ENCODE measurements around the gene RBM19.

Gene RBM19

GRCh38 chr12:113949321-113950305, 16.5 kb downstream of the RBM19 start:
- no peak for TF ChIP-seq CTCF (IDR thresholded peaks at IDR 0.05)
- Histone ChIP-seq H3K4me3 (ENCODE audit: low read depth in 1 of 2, low read length in 1 of 2) (no peak overlapping the region), H3K36me3 (peaks cover 62% of the 10 kb centered on the region)

GRCh38 chr12:113948151-113948914, 17.8 kb downstream of the RBM19 start:
- Histone ChIP-seq H3K9me3 (no peaks in the 10 kb centered on the region), H3K36me3 (peaks cover 57% of the 10 kb centered on the region)
- no peak for TF ChIP-seq CTCF (IDR thresholded peaks at IDR 0.05)

More at GRCh38 chr12:113949321-113950305, 16.5 kb downstream of the RBM19 start:
- no peak overlapping the region for H3K27ac ChIP-seq
- H3K9me3 ChIP-seq: no peaks in the 10 kb centered on the region
- no peaks in the 10 kb centered on the region for H3K27me3 ChIP-seq
- peaks cover 12 to 16% of the 10 kb centered on the region in 2 experiments for H3K4me1 ChIP-seq (ENCODE audit: control insufficient read depth in 1 of 2, insufficient read depth in 1 of 2, low read depth in 1 of 2, low read length in 1 of 2)

GRCh38 chr12:113946175-113946574, 19.9 kb downstream of the RBM19 start:
- no peak overlapping the region for H3K27ac ChIP-seq
- H3K27me3 ChIP-seq: no peaks in the 10 kb centered on the region
- TF ChIP-seq CTCF (IDR thresholded peaks at IDR 0.05): no peak
- peaks cover 12 to 16% of the 10 kb centered on the region in 2 experiments for H3K4me1 ChIP-seq (ENCODE audit: control insufficient read depth in 1 of 2, insufficient read depth in 1 of 2, low read depth in 1 of 2, low read length in 1 of 2)
- no peaks in the 10 kb centered on the region for H3K9me3 ChIP-seq
- no peak overlapping the region for H3K4me3 ChIP-seq (ENCODE audit: low read depth in 1 of 2, low read length in 1 of 2)
- peaks cover 66% of the 10 kb centered on the region for H3K36me3 ChIP-seq

More at GRCh38 chr12:113948151-113948914, 17.8 kb downstream of the RBM19 start:
- H3K27ac ChIP-seq: no peak overlapping the region
- H3K4me1 ChIP-seq (ENCODE audit: control insufficient read depth in 1 of 2, insufficient read depth in 1 of 2, low read depth in 1 of 2, low read length in 1 of 2): peaks cover 12 to 16% of the 10 kb centered on the region in 2 experiments
- H3K4me3 ChIP-seq (ENCODE audit: low read depth in 1 of 2, low read length in 1 of 2): no peak overlapping the region
- H3K27me3 ChIP-seq: no peaks in the 10 kb centered on the region

DNA sequence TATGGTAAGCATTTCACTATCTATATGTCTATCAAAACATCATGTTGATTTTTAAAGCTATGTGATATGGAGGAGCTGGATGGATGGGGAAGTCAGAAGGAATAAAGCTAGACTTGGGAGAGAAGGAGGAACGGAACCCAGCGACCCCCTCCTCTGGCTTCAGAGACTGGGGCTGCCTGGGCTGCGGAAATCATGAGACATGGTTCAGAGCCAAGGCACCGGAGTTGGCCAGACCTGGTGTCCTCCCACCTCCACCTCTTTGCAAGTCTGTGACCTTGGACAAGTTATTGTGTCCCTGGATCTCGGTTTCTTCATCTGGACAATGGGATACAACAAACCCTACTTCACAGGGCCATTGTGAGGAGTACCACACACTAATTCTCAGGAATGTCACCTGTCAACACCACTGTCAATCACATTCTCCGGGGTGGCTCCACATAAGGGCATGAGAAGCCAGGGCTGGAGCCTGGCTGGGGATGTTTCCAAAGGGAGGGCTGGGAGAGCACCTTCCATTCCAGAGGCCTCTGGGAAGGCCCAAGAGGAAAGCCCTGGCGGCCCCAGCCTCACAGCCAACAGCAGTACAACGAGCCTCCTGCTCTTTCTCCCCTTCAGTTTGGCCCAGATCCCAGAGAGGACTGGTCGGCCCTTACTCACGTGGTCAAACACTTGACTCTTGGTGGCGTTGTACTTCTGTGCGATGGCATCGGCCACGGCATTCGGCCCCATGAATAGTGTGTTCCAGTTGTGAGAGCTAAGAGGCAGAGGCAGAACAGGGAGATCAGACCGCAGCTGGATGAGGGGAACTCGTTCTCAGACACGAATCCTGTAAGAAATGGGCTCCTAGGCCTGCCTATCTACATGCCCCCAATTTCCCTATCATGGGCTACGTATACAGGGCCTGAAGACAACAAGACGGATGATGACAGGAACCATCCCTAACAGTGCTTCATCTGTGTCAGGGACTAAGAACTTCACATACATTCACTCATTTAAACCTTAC, 20.7 kb downstream of the RBM19 start:
- Histone ChIP-seq H3K27me3 (no peaks in the 10 kb centered on the region), H3K9me3 (no peaks in the 10 kb centered on the region), H3K36me3 (peaks cover 73% of the 10 kb centered on the region), H3K4me3 (ENCODE audit: low read depth in 1 of 2, low read length in 1 of 2) (no peak overlapping the region), H3K27ac (no peak overlapping the region), H3K4me1 (ENCODE audit: control insufficient read depth in 1 of 2, insufficient read depth in 1 of 2, low read depth in 1 of 2, low read length in 1 of 2) (peaks cover 12 to 14% of the 10 kb centered on the region in 2 experiments)
- TF ChIP-seq CTCF (IDR thresholded peaks at IDR 0.05): no peak

- Histone ChIP-seq H3K4me1 (ENCODE audit: control insufficient read depth in 1 of 2, insufficient read depth in 1 of 2, low read depth in 1 of 2, low read length in 1 of 2) (no peaks in the 10 kb centered on the region), H3K4me3 (ENCODE audit: low read depth in 1 of 2, low read length in 1 of 2) (no peak overlapping the region), H3K27ac (no peak overlapping the region), H3K27me3 (no peaks in the 10 kb centered on the region), H3K36me3 (peaks cover 75% of the 10 kb centered on the region), H3K9me3 (no peaks in the 10 kb centered on the region)
- TF ChIP-seq CTCF (IDR thresholded peaks at IDR 0.05): no peak
Observed at GRCh38 chr12:113942209-113942608, 23.9 kb downstream of the RBM19 start.

Data from neutrophil (primary cell).